ENCODE results near the gene NCOA3.

Gene NCOA3

GRCh38 chr20:47654370-47654769, 152.7 kb downstream of the NCOA3 start:
- in situ Hi-C loops (cut with HindIII; ENCODE audit: low pct_ligation_motif_present, low sequenced_read_pairs) = no loop called here
- Histone ChIP-seq H3K27me3 (replicated peaks) (no peaks in the 10 kb centered on the region), H3K27ac (no peak overlapping the region), H3K4me3 (ENCODE audit: low read depth, low read length) (no peak overlapping the region), H3K36me3 (replicated peaks) (peaks cover 51% of the 10 kb centered on the region)
- no peak for TF ChIP-seq CTCF (IDR thresholded peaks at IDR 0.05; ENCODE audit: low read depth, low read length, missing control alignments)
- DNase-seq = no peak

- no peak overlapping the region for H3K4me3 ChIP-seq (ENCODE audit: low read depth, low read length)
- peaks cover 46% of the 10 kb centered on the region for H3K36me3 ChIP-seq (replicated peaks)
- no peak for DNase-seq
- no peaks in the 10 kb centered on the region for H3K27me3 ChIP-seq (replicated peaks)
- H3K27ac ChIP-seq = no peak overlapping the region
- in situ Hi-C loops (cut with HindIII; ENCODE audit: low pct_ligation_motif_present, low sequenced_read_pairs) = no loop called here
- no peak for TF ChIP-seq CTCF (IDR thresholded peaks at IDR 0.05; ENCODE audit: low read depth, low read length, missing control alignments)
Measured at GRCh38 chr20:47655635-47656034, 153.9 kb downstream of the NCOA3 start.

- no peak for DNase-seq
- Histone ChIP-seq H3K27ac (no peak overlapping the region), H3K4me3 (ENCODE audit: low read depth, low read length) (no peak overlapping the region), H3K36me3 (replicated peaks) (peaks cover 42% of the 10 kb centered on the region), H3K27me3 (replicated peaks) (no peaks in the 10 kb centered on the region)
- in situ Hi-C loops (cut with HindIII; ENCODE audit: low pct_ligation_motif_present, low sequenced_read_pairs) = no loop called here
- TF ChIP-seq CTCF (IDR thresholded peaks at IDR 0.05; ENCODE audit: low read depth, low read length, missing control alignments) = no peak
Measured at GRCh38 chr20:47656318-47656717, 154.6 kb downstream of the NCOA3 start.

DNA sequence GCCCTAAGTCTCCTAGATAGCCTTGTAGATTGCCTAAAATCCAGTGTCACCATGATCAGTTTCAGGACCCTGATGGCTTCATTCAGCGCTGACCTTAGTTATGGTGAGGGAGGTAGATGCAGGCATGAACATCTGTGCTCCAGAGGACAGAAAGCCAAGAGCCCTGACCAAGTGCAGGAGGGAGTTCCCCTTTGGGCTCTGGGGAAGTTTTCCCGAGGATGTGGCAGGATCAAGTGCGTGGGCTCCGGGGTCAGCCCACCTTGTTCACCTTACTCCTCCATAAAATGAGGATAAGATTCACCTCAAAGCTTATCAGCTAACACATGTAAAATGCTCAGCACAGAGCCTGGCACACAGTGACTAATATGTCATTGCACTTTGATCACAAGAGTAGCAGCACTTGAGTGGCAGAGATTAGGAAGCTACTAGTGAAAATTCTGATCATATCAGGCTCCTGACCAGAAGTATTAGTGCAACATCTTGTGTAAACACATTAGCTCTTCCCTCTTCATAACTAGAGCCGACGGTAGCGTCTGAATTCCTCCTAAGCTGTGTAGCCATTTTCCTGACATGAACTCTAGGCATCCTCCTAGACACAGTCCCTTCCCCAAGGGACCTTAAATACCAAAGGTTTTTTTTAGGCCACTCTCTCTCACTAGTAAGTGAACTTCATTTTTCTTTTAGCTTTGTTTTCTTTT, 158.4 kb downstream of the NCOA3 start:
- no peak for TF ChIP-seq CTCF (IDR thresholded peaks at IDR 0.05; ENCODE audit: low read depth, low read length, missing control alignments)
- in situ Hi-C loops (cut with HindIII; ENCODE audit: low pct_ligation_motif_present, low sequenced_read_pairs) = no loop called here
- Histone ChIP-seq H3K27me3 (replicated peaks) (no peaks in the 10 kb centered on the region), H3K27ac (no peak overlapping the region), H3K4me3 (ENCODE audit: low read depth, low read length) (no peak overlapping the region), H3K36me3 (replicated peaks) (peaks cover 16% of the 10 kb centered on the region)
- DNase-seq = no peak

DNA sequence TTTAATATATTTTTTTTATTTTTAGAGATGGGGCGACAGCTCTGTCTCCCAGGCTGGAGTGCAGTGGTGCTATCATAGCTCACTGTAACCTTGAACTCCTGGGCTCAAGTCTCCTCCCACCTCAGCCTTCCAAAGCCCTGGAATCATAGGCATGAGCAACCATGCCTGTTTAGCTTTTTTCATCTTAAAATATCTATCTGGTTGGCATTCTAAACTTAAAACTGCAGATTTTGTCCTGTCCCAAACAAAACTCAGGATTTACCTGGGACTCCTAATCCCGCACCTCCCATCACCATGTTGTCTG, 158.9 kb downstream of the NCOA3 start:
- DNase-seq = no peak
- TF ChIP-seq CTCF (IDR thresholded peaks at IDR 0.05; ENCODE audit: low read depth, low read length, missing control alignments) = no peak
- H3K4me3 ChIP-seq (ENCODE audit: low read depth, low read length) = no peak overlapping the region
- H3K27me3 ChIP-seq (replicated peaks) = no peaks in the 10 kb centered on the region
- H3K36me3 ChIP-seq (replicated peaks) = peaks cover 12% of the 10 kb centered on the region
- H3K27ac ChIP-seq = no peak overlapping the region
- in situ Hi-C loops (cut with HindIII; ENCODE audit: low pct_ligation_motif_present, low sequenced_read_pairs) = no loop called here

Measured in brain microvascular endothelial cell (primary cell).